Mesothelial cell of epicardium (in vitro differentiated cells): ENCODE measurements around the gene UCHL1. TPM values are rescaled to one million over a fixed set of nuclear protein-coding genes. Genes with fewer than 3 reads are reported as not detected.

Source experiments
- DNase-seq, 2 experiments: peaks; one replicate each; pipeline ENCODE4 v3.0.0; 2021; ENCODE audit warnings: low spot score in 2 of 2; ENCODE audit not compliant: unreplicated experiment in 2 of 2
- H3K27ac Mint-ChIP-seq: 2 replicates; pipeline ENCODE4 v1.8.0; 2021; ENCODE audit warnings: mixed read lengths
- H3K27me3 Mint-ChIP-seq: 2 replicates; pipeline ENCODE4 v1.8.0; 2021; ENCODE audit warnings: low read depth, mixed read lengths
- H3K36me3 Mint-ChIP-seq: 2 replicates; pipeline ENCODE4 v1.8.0; 2021; ENCODE audit warnings: mixed read lengths
- H3K4me1 Mint-ChIP-seq: 2 replicates; pipeline ENCODE4 v1.8.0; 2021; ENCODE audit warnings: mixed read lengths
- H3K4me3 Mint-ChIP-seq: 2 replicates; pipeline ENCODE4 v1.8.0; 2021; ENCODE audit warnings: mild to moderate bottlenecking, moderate library complexity, mixed read lengths
- H3K9me3 Mint-ChIP-seq: 2 replicates; pipeline ENCODE4 v1.8.0; 2021; ENCODE audit warnings: mixed read lengths
- total RNA-seq: library from RNA; stranded (reverse); gene quantifications from 3 replicates; pipeline ENCODE4 v1.2.1, GENCODE V29; 2021
- TF ChIP-seq, protein P1 (sequence below): fragments of 200-600 bp; sonication (generic); IDR thresholded peaks from one replicate; pipeline ENCODE4 v1.5.0; 2021; ENCODE audit warnings: antibody characterized with exemption; ENCODE audit not compliant: unreplicated experiment

The UCHL1 gene
- total RNA-seq, 1 donor from 2014 or later: 163 TPM

DNA sequence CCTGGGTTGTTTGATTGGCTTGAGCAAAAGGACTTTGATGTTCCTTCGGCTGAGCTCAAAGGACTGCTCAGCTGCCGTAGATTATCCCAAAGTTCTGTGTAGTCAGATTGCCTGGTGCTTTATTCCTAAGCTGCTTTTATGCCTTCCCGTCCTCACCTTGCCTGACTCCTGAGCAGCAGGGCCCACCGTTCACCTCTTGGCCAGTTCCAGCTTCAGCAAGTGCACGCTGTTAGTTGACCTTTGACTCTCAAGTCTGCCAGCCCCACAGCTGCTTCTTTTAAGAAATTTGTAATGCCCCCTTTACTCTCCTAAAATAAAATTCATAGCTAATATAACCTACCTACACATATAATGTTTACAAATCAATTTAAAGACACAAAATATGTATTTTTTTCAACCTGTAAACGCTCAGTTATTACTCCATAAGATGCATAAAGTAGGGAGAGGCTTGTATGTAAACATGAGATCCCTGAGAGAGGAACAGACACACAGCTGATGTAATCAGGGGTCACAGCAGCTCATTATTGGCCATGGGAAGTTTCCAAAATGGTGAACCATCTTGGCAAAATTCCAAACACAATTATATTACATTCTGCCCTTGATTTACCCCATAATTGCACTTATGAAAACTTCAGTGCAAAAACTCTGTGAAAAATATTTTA, 28.6 kb downstream of the UCHL1 start:
- TF ChIP-seq, protein P1, sequence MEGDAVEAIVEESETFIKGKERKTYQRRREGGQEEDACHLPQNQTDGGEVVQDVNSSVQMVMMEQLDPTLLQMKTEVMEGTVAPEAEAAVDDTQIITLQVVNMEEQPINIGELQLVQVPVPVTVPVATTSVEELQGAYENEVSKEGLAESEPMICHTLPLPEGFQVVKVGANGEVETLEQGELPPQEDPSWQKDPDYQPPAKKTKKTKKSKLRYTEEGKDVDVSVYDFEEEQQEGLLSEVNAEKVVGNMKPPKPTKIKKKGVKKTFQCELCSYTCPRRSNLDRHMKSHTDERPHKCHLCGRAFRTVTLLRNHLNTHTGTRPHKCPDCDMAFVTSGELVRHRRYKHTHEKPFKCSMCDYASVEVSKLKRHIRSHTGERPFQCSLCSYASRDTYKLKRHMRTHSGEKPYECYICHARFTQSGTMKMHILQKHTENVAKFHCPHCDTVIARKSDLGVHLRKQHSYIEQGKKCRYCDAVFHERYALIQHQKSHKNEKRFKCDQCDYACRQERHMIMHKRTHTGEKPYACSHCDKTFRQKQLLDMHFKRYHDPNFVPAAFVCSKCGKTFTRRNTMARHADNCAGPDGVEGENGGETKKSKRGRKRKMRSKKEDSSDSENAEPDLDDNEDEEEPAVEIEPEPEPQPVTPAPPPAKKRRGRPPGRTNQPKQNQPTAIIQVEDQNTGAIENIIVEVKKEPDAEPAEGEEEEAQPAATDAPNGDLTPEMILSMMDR: no peak
- Mint-ChIP-seq H3K36me3 (peaks cover 3% of the 10 kb centered on the region), H3K4me3 (no peak overlapping the region), H3K27me3 (no peaks in the 10 kb centered on the region), H3K9me3 (peaks cover 5% of the 10 kb centered on the region), H3K4me1 (peaks cover 23% of the 10 kb centered on the region), H3K27ac (no peak overlapping the region)
- no peak for DNase-seq

DNA sequence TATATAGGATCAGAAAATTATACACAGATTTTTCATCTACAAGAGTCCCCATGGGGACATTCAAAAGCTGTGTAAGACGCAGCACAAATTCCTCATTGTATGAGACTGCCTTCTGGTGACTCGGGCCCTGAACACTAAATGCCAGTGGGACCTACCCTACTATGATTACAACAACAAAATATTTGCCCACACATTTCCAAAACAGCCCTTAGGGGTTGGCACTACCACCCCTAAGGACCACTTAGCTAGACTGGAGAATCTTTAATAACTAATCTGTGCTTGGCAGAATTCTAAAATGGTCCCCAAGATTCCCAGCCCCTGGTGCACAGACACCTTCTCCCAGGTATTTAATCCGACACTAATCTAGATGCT, 29.1 kb downstream of the UCHL1 start:
- H3K9me3 Mint-ChIP-seq: peaks cover 5% of the 10 kb centered on the region
- H3K4me1 Mint-ChIP-seq: peaks cover 23% of the 10 kb centered on the region
- TF ChIP-seq, protein P1: no peak
- no peak overlapping the region for H3K27ac Mint-ChIP-seq
- H3K4me3 Mint-ChIP-seq: no peak overlapping the region
- peaks cover 3% of the 10 kb centered on the region for H3K36me3 Mint-ChIP-seq
- H3K27me3 Mint-ChIP-seq: no peaks in the 10 kb centered on the region
- DNase-seq: no peak

DNA sequence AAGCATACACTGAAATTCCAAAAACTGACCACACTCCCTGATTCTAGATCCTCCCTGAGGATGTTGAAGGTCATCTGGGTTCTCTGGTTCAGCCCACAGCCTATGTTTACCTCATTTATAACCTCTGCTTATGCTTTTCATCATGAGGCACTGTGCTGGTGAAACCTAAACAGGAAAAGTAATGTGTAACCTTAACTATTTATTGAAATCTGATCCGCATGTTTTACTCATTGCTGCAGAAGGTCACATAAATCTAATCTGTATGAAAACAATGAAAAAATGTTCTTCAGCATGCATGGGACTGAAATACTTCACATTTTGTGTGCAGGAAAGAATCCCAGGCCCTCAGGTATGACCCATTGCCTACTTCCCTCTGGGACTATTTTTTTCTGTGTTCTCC, 30.3 kb downstream of the UCHL1 start:
- DNase-seq: no peak
- Mint-ChIP-seq H3K27me3 (no peaks in the 10 kb centered on the region), H3K27ac (peak overlapping the region; percentile 66), H3K9me3 (peaks cover 5% of the 10 kb centered on the region), H3K36me3 (peaks cover 3% of the 10 kb centered on the region), H3K4me3 (no peak overlapping the region), H3K4me1 (peaks cover 21% of the 10 kb centered on the region)
- TF ChIP-seq, protein P1: no peak

DNA sequence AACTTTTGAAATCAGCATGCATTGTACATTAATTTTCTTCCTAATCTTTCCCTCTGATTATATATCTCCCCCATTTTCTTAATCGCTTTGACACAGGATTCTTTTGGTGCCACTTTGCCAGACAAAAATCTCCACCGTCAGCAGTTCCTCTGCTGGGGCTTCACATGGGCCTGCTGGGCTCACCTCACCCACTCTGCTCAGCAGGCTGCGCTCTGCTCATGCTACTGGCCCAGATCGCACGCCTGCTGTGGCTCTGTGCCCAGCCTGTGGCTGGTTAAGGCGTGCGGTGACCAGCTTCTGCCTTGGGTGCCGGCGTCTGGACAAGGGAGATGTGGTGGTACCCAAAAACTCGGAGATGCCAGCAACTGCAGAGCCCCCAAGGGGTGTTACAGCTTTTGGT, 31.1 kb downstream of the UCHL1 start:
- Mint-ChIP-seq H3K4me3 (no peak overlapping the region), H3K4me1 (peaks cover 17% of the 10 kb centered on the region), H3K27me3 (no peaks in the 10 kb centered on the region), H3K27ac (peak overlapping the region; percentile 73), H3K9me3 (peaks cover 8% of the 10 kb centered on the region), H3K36me3 (peaks cover 3% of the 10 kb centered on the region)
- TF ChIP-seq, protein P1: no peak
- no peak for DNase-seq

DNA sequence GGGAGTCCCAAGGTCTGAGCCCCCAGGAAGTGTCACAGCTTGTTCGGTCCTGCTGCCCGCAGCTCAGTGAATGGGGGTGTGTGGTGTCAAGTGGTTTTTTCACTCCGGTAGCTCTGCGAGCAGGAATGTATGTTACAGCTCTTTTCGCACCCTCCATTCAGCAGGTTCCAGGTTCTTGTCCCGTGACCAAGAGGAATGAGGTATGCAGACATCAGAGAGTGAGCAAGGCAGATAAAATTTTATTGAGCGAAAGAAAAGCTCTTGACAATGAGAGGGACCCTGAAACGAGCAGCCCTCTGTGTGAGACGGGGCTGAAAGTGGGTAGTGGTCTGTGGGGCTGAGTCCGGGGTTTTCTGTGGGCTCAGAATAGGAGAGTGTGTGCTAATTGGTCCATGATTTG, 31.5 kb downstream of the UCHL1 start:
- no peaks in the 10 kb centered on the region for H3K27me3 Mint-ChIP-seq

More for the DNA sequence above, 31.5 kb downstream of the UCHL1 start:
- TF ChIP-seq, protein P1: no peak
- H3K36me3 Mint-ChIP-seq: peaks cover 3% of the 10 kb centered on the region
- no peak for DNase-seq
- no peak overlapping the region for H3K4me3 Mint-ChIP-seq
- no peak overlapping the region for H3K27ac Mint-ChIP-seq
- peaks cover 17% of the 10 kb centered on the region for H3K4me1 Mint-ChIP-seq
- peaks cover 12% of the 10 kb centered on the region for H3K9me3 Mint-ChIP-seq
